Measurements from ENCODE around the gene SOD1. TPM values are rescaled to one million over a fixed set of nuclear protein-coding genes. Genes with fewer than 3 reads are reported as not detected.
"Not testable (repeated sequence)": the region's sequence is repeated elsewhere in the genome, so short reads cannot be mapped to it uniquely, and the experiment has no call there.

SOD1 gene
- total and polyA plus RNA-seq, 5 experiments from 2014 or later: 199 to 661 (median 566) TPM

DNA sequence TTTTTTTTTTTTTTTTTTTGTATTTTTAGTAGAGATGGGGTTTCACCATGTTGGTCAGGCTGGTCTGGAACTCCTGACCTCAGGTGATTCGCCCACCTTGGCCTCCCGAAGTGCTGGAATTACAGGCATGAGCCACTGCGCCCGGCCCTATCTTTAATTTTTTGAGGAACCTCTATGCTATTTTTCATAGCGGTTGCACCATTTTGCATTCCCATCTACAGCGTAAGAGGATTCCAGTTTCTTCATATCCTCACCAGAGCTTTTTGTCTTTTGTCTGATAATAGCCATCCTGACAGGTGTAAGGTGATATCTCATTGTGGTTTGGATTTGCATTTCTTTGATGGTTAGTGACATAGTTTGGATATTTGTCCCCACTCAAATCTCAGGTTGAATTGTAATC is 27.6 kb upstream of the SOD1 start:
- peaks cover 0 to 13% (median 9%) of the 10 kb centered on the region in 9 donors for H3K9me3 Mint-ChIP-seq
- POLR2A ChIA-PET, H3K27me3 Mint-ChIP-seq, H3K4me3 Mint-ChIP-seq, ATAC-seq, H3K4me1 Mint-ChIP-seq, H3K36me3 Mint-ChIP-seq, DNase-seq, H3K27ac Mint-ChIP-seq: not testable (repeated sequence)

DNA sequence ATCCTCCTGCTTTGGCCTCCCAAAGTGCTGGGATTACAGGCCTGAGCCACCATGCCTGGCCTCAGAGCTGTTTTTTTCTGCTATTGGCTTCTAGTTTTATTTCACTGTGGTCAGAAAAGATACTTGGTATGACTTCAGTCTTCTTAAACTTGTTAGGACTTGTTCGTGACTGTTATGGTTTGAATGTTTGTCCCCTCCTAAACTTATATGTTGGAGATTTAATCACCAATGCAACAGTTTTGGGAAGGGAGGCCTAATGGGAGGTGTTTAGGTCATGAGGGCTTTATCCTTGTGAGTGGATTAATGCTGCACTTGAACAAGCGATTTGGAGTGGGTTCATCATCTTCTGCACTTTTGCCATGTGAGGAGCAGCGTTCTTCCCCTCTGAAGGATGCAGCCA is 24.5 kb upstream of the SOD1 start:
- POLR2A ChIA-PET: no interaction called here
- Mint-ChIP-seq H3K27ac (no peak overlapping the region), H3K36me3 (peaks cover 0 to 13% (median 11%) of the 10 kb centered on the region in 3 donors), H3K27me3 (no peaks in the 10 kb centered on the region), H3K9me3 (peaks cover 0 to 20% (median 14%) of the 10 kb centered on the region in 9 donors), H3K4me3 (no peak overlapping the region), H3K4me1 (peaks cover 0 to 1% (median 0%) of the 10 kb centered on the region in 4 donors)
- DNase-seq (no peak), ATAC-seq (no peak)

DNA sequence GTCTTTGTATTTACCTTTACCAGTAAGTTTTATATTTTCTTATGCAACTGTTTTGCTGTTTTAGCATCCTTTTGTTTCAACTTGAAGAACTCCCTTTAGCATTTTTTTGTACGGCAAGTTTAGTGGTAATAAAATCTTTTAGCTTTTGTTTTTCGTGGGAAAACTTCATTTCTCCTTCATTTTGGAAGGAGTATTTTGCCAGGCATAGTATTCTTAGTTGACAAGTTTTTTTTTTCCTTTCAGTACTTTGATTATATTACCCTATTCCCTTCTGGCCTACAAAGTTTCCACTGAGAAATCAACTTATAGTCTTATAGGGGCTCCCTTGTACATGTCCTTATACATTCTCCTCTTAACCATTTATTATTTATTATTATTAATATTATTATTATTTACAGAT is 22.6 kb upstream of the SOD1 start:
- no peak for DNase-seq
- peaks cover 0 to 15% (median 11%) of the 10 kb centered on the region in 3 donors for H3K36me3 Mint-ChIP-seq
- ATAC-seq: no peak
- no peak overlapping the region for H3K27ac Mint-ChIP-seq
- H3K4me3 Mint-ChIP-seq: no peak overlapping the region
- H3K4me1 Mint-ChIP-seq: peaks cover 0 to 1% (median 0%) of the 10 kb centered on the region in 4 donors
- POLR2A ChIA-PET: interaction anchor here (0.7 kb wide), 1 partner anchor 386 kb away, joined by 6 read pairs; no protein-coding TSS in a partner anchor
- H3K9me3 Mint-ChIP-seq: peaks cover 0 to 19% (median 14%) of the 10 kb centered on the region in 9 donors
- peaks cover 0 to 2% (median 0%) of the 10 kb centered on the region in 5 donors for H3K27me3 Mint-ChIP-seq

GRCh38 chr21:31641416-31641922 is 18.0 kb upstream of the SOD1 start:
- no peak overlapping the region for H3K27ac Mint-ChIP-seq
- peaks cover 0 to 11% (median 10%) of the 10 kb centered on the region in 3 donors for H3K36me3 Mint-ChIP-seq
- no peaks in the 10 kb centered on the region for H3K4me1 Mint-ChIP-seq
- DNase-seq: no peak
- H3K4me3 Mint-ChIP-seq: no peak overlapping the region
- POLR2A ChIA-PET: no interaction called here
- ATAC-seq: no peak
- H3K9me3 Mint-ChIP-seq: peaks cover 0 to 13% (median 8%) of the 10 kb centered on the region in 9 donors
- peaks cover 0 to 5% (median 0%) of the 10 kb centered on the region in 5 donors for H3K27me3 Mint-ChIP-seq

DNA sequence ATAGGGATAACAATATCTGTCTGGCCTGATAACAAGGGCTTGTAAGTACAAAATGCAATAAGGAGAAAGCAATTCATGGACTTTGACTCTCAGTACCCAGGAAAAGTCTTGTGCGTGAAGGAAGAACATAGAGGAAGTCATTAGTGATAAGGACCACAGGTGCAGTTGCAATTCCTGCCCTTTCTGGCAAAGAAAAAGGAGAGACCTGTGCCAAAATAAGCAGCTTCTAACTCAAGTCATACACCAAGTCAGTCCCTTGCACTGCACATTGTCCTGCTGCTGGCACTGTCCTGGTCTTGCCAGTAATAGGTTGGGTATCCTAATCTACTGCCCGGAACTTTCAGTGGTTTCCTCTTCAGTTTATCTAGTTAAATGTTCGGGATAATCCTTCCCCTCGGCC is 14.8 kb upstream of the SOD1 start:
- Mint-ChIP-seq H3K27me3 (peaks cover 0 to 5% (median 0%) of the 10 kb centered on the region in 5 donors), H3K27ac (no peak overlapping the region), H3K9me3 (no peaks in the 10 kb centered on the region), H3K36me3 (peaks cover 0 to 3% (median 3%) of the 10 kb centered on the region in 3 donors), H3K4me1 (peaks cover 0 to 2% (median 0%) of the 10 kb centered on the region in 4 donors), H3K4me3 (no peak overlapping the region)
- ATAC-seq (no peak), DNase-seq (no peak)
- POLR2A ChIA-PET: no interaction called here

DNA sequence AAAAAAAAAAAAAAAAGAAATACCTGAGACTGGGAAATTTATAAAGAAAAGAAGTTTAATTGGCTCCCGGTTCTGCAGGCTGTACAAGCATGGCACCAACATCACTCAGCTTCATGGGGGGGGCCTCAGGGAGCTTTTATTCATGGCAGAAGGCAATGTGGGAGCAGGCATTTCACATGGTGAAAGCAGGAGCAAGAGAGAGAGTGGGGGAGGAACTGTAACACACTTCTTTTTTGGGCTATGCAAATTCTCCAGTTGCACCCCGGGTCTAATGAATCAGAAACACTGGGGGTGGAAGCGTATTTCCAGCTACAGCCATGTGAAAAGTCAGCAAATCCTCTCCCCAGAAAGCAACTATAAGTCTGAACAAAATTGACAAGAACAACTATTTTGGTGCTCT is 11.8 kb upstream of the SOD1 start:
- DNase-seq (no peak), ATAC-seq (no peak)
- peaks cover 0 to 3% (median 0%) of the 10 kb centered on the region in 5 donors for H3K27me3 Mint-ChIP-seq
- no peak overlapping the region for H3K4me3 Mint-ChIP-seq
- H3K9me3 Mint-ChIP-seq: peaks cover 0 to 3% (median 0%) of the 10 kb centered on the region in 9 donors
- H3K4me1 Mint-ChIP-seq: peaks cover 0 to 2% (median 0%) of the 10 kb centered on the region in 4 donors
- POLR2A ChIA-PET: interaction anchor here (0.7 kb wide), 1 partner anchor 528 kb away, joined by 4 read pairs; no protein-coding TSS in a partner anchor
- H3K27ac Mint-ChIP-seq: no peak overlapping the region
- H3K36me3 Mint-ChIP-seq: peaks cover 0 to 5% (median 0%) of the 10 kb centered on the region in 3 donors

GRCh38 chr21:31650930-31651329 is 8.6 kb upstream of the SOD1 start:
- DNase-seq: no peak
- no peaks in the 10 kb centered on the region for H3K27me3 Mint-ChIP-seq
- H3K27ac Mint-ChIP-seq: no peak overlapping the region
- H3K9me3 Mint-ChIP-seq: peaks cover 0 to 3% (median 0%) of the 10 kb centered on the region in 9 donors
- H3K4me1 Mint-ChIP-seq: peaks cover 13 to 15% (median 14%) of the 10 kb centered on the region in 4 donors
- no peak overlapping the region for H3K4me3 Mint-ChIP-seq
- peaks cover 0 to 5% (median 0%) of the 10 kb centered on the region in 3 donors for H3K36me3 Mint-ChIP-seq
- POLR2A ChIA-PET: no interaction called here
- no peak for ATAC-seq

DNA sequence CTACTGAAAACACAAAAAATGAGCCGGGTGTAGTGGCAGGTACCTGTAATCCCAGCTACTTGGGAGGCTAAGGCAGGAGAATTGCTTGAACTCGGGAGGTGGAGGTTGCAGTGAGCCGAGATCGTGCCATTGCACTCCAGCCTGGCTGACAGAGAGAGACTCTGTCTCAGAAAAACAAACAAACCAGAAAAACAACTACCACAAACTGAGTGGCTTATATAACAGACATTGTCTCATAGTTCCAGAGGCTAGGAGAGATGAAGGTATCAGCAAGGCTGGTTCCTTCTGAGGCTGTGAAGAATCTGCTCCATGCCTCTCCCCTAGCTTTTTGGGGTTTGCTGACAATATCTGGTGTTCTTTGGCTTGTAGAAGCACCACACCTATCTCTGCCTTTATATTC is 8.0 kb upstream of the SOD1 start:
- H3K27ac Mint-ChIP-seq, POLR2A ChIA-PET, H3K27me3 Mint-ChIP-seq, H3K4me3 Mint-ChIP-seq, H3K9me3 Mint-ChIP-seq, ATAC-seq, DNase-seq, H3K36me3 Mint-ChIP-seq: not testable (repeated sequence)
- H3K4me1 Mint-ChIP-seq: peaks cover 14 to 19% (median 16%) of the 10 kb centered on the region in 4 donors

- Mint-ChIP-seq H3K27me3 (no peaks in the 10 kb centered on the region), H3K36me3 (peaks cover 0 to 5% (median 0%) of the 10 kb centered on the region in 3 donors), H3K9me3 (peaks cover 0 to 3% (median 0%) of the 10 kb centered on the region in 9 donors), H3K27ac (peak overlapping the region; percentile 89 to 98 (median 96)), H3K4me1 (peaks cover 15 to 35% (median 26%) of the 10 kb centered on the region in 4 donors), H3K4me3 (peak overlapping the region in 8 of 10 donors; percentile 84 to 94 (median 86))
- ATAC-seq: no peak
- POLR2A ChIA-PET: interaction anchor here (1.9 kb wide), 1 partner anchor 12 kb away, joined by 4 read pairs; no protein-coding TSS in a partner anchor
- no peak for DNase-seq
Measured at GRCh38 chr21:31654340-31654739, 5.2 kb upstream of the SOD1 start.

- H3K4me1 Mint-ChIP-seq: peaks cover 17 to 36% (median 29%) of the 10 kb centered on the region in 4 donors
- not testable (repeated sequence) for H3K27me3 Mint-ChIP-seq, H3K9me3 Mint-ChIP-seq, H3K36me3 Mint-ChIP-seq
- POLR2A ChIA-PET: interaction anchor here (1.9 kb wide), 1 partner anchor 12 kb away, joined by 4 read pairs; no protein-coding TSS in a partner anchor
- H3K27ac Mint-ChIP-seq: peak overlapping the region; percentile 89 to 98 (median 96)
- DNase-seq (peak in 7 of 10 donors; percentile 16 to 57 (median 40)), ATAC-seq (peak; percentile 19 to 21)
- H3K4me3 Mint-ChIP-seq: peak overlapping the region; percentile 84 to 94 (median 88)
Measured at GRCh38 chr21:31654821-31655580, 4.5 kb upstream of the SOD1 start.

GRCh38 chr21:31656199-31657095 is 3.0 kb upstream of the SOD1 start:
- peak overlapping the region in 5 of 10 donors; percentile 1 to 86 (median 15) for H3K4me3 Mint-ChIP-seq
- H3K4me1 Mint-ChIP-seq: peaks cover 21 to 49% (median 41%) of the 10 kb centered on the region in 4 donors
- ATAC-seq: no peak
- H3K27me3 Mint-ChIP-seq: no peaks in the 10 kb centered on the region
- peak overlapping the region in 9 of 10 donors; percentile 36 to 98 (median 89) for H3K27ac Mint-ChIP-seq
- H3K36me3 Mint-ChIP-seq: peaks cover 0 to 6% (median 0%) of the 10 kb centered on the region in 3 donors
- DNase-seq: no peak
- POLR2A ChIA-PET: interaction anchor here (1.9 kb wide), 1 partner anchor 10 kb away, joined by 4 read pairs; no protein-coding TSS in a partner anchor
- peaks cover 0 to 2% (median 0%) of the 10 kb centered on the region in 9 donors for H3K9me3 Mint-ChIP-seq

GRCh38 chr21:31658053-31658452 is 1.4 kb upstream of the SOD1 start:
- H3K9me3 Mint-ChIP-seq: peaks cover 0 to 2% (median 0%) of the 10 kb centered on the region in 9 donors
- ATAC-seq: no peak
- peak overlapping the region in 2 of 10 donors; percentile 5 to 6 for H3K4me3 Mint-ChIP-seq

More at GRCh38 chr21:31658053-31658452, 1.4 kb upstream of the SOD1 start:
- Mint-ChIP-seq H3K36me3 (peaks cover 0 to 20% (median 0%) of the 10 kb centered on the region in 3 donors), H3K27ac (peak overlapping the region in 5 of 10 donors; percentile 7 to 69 (median 35)), H3K27me3 (no peaks in the 10 kb centered on the region), H3K4me1 (peaks cover 25 to 65% (median 57%) of the 10 kb centered on the region in 4 donors)
- DNase-seq: no peak
- POLR2A ChIA-PET: no interaction called here

Measured in naive thymus-derived CD8-positive, alpha-beta T cell (primary cell).